HepG2 (cell line): ENCODE data around the gene CDC26. TPM values are rescaled to one million over a fixed set of nuclear protein-coding genes. Genes with fewer than 3 reads are reported as not detected.

Experiments
- AGO2 ChIP-seq: fragments of 200-400 bp; formaldehyde crosslinking; optimal IDR thresholded peaks from 2 replicates; pipeline ENCODE3; 2017; ENCODE audit warnings: mild to moderate bottlenecking, low read depth, low read length, moderate library complexity
- BHLHE40 ChIP-seq: IDR thresholded peaks from 2 replicates; pipeline ENCODE4 v1.6.1; 2011; ENCODE audit warnings: low read length, improper control_type of control experiment
- ELF3 ChIP-seq: IDR thresholded peaks from 2 replicates; pipeline ENCODE4 v1.6.1; 2016; ENCODE audit warnings: missing genetic modification reagents, missing compliant biosample characterization
- HCFC1 ChIP-seq: fragments of 150-350 bp; IDR thresholded peaks from 2 replicates; pipeline ENCODE4 v1.6.1; 2014; ENCODE audit warnings: low read depth, low read length
- HOXA7 ChIP-seq: sonication (generic); formaldehyde crosslinking; IDR thresholded peaks from 2 replicates; pipeline ENCODE4 v1.8.1; 2022; ENCODE audit warnings: mild to moderate bottlenecking, missing genetic modification reagents, moderate library complexity
- KDM3A ChIP-seq: IDR thresholded peaks from 2 replicates; pipeline ENCODE4 v1.6.1; 2018; ENCODE audit warnings: low read depth, missing compliant biosample characterization
- NCOA5 ChIP-seq: sonication (generic); formaldehyde crosslinking; IDR thresholded peaks from 2 replicates; pipeline ENCODE4 v1.4.0; 2020; ENCODE audit warnings: missing genetic modification reagents
- ONECUT2 ChIP-seq: sonication (generic); formaldehyde crosslinking; IDR thresholded peaks from 2 replicates; pipeline ENCODE4 v1.4.0; 2020; ENCODE audit warnings: missing genetic modification reagents
- RELA ChIP-seq: sonication (generic); formaldehyde crosslinking; IDR thresholded peaks from 2 replicates; pipeline ENCODE4 v1.4.0; 2020; ENCODE audit warnings: missing genetic modification reagents
- RFX1 ChIP-seq: fragments of 450-650 bp; IDR thresholded peaks from 2 replicates; pipeline ENCODE4 v1.6.1; 2017
- SP5 ChIP-seq: IDR thresholded peaks from 2 replicates; pipeline ENCODE4 v1.6.1; 2016; ENCODE audit warnings: low read depth, borderline replicate concordance
- SRSF9 ChIP-seq: fragments of 200-400 bp; formaldehyde crosslinking; IDR thresholded peaks from 2 replicates; pipeline ENCODE4 v1.6.1; 2018; ENCODE audit warnings: borderline replicate concordance, mild to moderate bottlenecking, low read depth, low read length; ENCODE audit not compliant: insufficient read depth, poor library complexity, severe bottlenecking
- TBP ChIP-seq: sonication (generic); formaldehyde crosslinking; IDR thresholded peaks from 2 replicates; pipeline ENCODE4 v1.5.0; 2020; ENCODE audit warnings: missing genetic modification reagents
- YEATS2 ChIP-seq: sonication (generic); formaldehyde crosslinking; IDR thresholded peaks from 2 replicates; pipeline ENCODE4 v1.4.0; 2020; ENCODE audit warnings: missing genetic modification reagents, borderline replicate concordance
- YEATS4 ChIP-seq: sonication (generic); formaldehyde crosslinking; IDR thresholded peaks from 2 replicates; pipeline ENCODE4 v1.4.0; 2020; ENCODE audit warnings: missing genetic modification reagents, borderline replicate concordance
- ZNF256 ChIP-seq: sonication (generic); formaldehyde crosslinking; conservative IDR thresholded peaks from 2 replicates; pipeline ENCODE4 v1.4.0; 2020; ENCODE audit warnings: missing genetic modification reagents
- ZNF558 ChIP-seq: sonication (generic); formaldehyde crosslinking; IDR thresholded peaks from 2 replicates; pipeline ENCODE4 v1.9.0; 2022; ENCODE audit warnings: mild to moderate bottlenecking, missing genetic modification reagents, borderline replicate concordance
- ZNF850 ChIP-seq: sonication (generic); formaldehyde crosslinking; conservative IDR thresholded peaks from 2 replicates; pipeline ENCODE4 v1.9.0; 2021; ENCODE audit warnings: mild to moderate bottlenecking, missing genetic modification reagents
- polyA plus RNA-seq, 8 experiments: library from polyadenylated mRNA; depleted of rRNA in 3 of 8; stranded (reverse) in 7 of 8; unstranded in 1 of 8; fragments of >200 nt; fragmentation: Illumina TruSeq in 4 of 8; extraction: Trizol in 4 of 8; gene quantifications; 2 replicates each; pipeline versions ENCODE4 v1.2.1 to v1.2.3, GENCODE V29; 2011 to 2016; ENCODE audit warnings: low read depth in 4 of 8, missing spikeins in 1 of 8, mixed read lengths in 1 of 8; ENCODE audit not compliant: insufficient read depth in 1 of 8
- total RNA-seq, 5 experiments: library from RNA; depleted of rRNA; stranded (reverse); fragments of >200 nt; fragmentation: Illumina TruSeq; extraction: Trizol; gene quantifications; 2 replicates each; pipeline ENCODE4 v1.2.3, GENCODE V29; 2016; ENCODE audit warnings: low read depth in 1 of 5
- TF ChIP-seq, protein P1 (sequence below): sonication (generic); formaldehyde crosslinking; IDR thresholded peaks from 2 replicates; pipeline ENCODE4 v1.5.0; 2020; ENCODE audit warnings: mild to moderate bottlenecking, missing genetic modification reagents, borderline replicate concordance
- TF ChIP-seq, protein P2 (sequence below): sonication (generic); formaldehyde crosslinking; IDR thresholded peaks from 2 replicates; pipeline ENCODE4 v1.5.0; 2020; ENCODE audit warnings: mild to moderate bottlenecking, missing genetic modification reagents, borderline replicate concordance

Gene CDC26
- total and polyA plus RNA-seq, 2 of the 13 experiments (the other 11 are each of a cell fraction or from before 2014, with no cell fraction given) = 26.6 to 57.9 TPM

DNA sequence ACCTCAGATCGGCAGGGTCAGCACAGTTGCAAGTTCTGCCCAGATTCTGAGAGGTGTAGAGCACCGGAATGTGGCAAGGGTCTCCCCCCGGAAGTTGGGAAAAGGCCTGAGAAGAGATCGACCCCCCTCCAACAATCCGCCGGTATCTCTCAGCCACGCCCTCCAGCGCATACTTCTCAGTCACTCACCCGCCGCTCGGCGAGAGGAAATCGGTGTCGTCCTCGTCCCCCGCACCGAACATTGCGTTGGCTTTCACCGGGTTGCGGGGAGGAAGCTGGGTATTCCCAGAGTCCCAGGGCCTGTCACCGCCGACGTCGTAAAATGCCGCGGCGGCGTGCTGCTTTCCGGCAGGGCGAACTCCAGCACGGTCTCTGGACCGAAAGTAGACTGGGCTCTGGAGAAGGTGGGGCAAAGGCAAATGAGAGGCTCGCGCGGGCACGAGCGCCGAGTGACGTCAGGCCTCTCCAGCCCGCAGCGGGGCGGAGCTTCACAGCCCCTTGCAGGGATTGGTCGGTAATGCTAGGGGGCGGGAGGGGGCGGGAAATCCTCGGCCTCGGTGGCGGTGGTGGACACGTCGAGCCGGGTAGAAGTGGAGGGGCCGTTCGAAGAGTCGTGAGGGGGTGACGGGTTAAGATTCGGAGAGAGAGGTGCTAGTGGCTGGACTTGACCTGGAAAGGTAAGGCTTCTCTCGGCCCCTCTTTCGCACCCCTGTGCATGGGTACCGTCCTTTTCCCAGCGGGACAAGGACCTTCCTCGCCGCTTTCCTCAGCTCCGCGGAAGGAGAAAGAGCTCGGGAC lies 54.2 kb downstream of the CDC26 start, which contains the start of the genes FKBP15 and SLC31A1 (continued):
- TF ChIP-seq, protein P1, sequence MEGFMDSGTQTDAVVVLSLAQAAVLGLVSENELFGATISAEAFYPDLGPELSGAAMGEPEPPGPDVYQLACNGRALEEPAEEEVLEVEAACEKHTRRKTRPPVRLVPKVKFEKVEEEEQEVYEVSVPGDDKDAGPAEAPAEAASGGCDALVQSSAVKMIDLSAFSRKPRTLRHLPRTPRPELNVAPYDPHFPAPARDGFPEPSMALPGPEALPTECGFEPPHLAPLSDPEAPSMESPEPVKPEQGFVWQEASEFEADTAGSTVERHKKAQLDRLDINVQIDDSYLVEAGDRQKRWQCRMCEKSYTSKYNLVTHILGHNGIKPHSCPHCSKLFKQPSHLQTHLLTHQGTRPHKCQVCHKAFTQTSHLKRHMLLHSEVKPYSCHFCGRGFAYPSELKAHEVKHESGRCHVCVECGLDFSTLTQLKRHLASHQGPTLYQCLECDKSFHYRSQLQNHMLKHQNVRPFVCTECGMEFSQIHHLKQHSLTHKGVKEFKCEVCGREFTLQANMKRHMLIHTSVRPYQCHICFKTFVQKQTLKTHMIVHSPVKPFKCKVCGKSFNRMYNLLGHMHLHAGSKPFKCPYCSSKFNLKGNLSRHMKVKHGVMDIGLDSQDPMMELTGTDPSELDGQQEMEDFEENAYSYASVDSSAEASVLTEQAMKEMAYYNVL (CRISPR knock-in tag) = no peak
- peak; percentile 80 for TF ChIP-seq BHLHE40
- no peak for TF ChIP-seq KDM3A (CRISPR knock-in tag)
- TF ChIP-seq YEATS2 = peak; percentile 92; the same call in 1 of the 2 replicates
- TF ChIP-seq ELF3 (CRISPR knock-in tag) = peak; percentile 87
- TF ChIP-seq, protein P2, sequence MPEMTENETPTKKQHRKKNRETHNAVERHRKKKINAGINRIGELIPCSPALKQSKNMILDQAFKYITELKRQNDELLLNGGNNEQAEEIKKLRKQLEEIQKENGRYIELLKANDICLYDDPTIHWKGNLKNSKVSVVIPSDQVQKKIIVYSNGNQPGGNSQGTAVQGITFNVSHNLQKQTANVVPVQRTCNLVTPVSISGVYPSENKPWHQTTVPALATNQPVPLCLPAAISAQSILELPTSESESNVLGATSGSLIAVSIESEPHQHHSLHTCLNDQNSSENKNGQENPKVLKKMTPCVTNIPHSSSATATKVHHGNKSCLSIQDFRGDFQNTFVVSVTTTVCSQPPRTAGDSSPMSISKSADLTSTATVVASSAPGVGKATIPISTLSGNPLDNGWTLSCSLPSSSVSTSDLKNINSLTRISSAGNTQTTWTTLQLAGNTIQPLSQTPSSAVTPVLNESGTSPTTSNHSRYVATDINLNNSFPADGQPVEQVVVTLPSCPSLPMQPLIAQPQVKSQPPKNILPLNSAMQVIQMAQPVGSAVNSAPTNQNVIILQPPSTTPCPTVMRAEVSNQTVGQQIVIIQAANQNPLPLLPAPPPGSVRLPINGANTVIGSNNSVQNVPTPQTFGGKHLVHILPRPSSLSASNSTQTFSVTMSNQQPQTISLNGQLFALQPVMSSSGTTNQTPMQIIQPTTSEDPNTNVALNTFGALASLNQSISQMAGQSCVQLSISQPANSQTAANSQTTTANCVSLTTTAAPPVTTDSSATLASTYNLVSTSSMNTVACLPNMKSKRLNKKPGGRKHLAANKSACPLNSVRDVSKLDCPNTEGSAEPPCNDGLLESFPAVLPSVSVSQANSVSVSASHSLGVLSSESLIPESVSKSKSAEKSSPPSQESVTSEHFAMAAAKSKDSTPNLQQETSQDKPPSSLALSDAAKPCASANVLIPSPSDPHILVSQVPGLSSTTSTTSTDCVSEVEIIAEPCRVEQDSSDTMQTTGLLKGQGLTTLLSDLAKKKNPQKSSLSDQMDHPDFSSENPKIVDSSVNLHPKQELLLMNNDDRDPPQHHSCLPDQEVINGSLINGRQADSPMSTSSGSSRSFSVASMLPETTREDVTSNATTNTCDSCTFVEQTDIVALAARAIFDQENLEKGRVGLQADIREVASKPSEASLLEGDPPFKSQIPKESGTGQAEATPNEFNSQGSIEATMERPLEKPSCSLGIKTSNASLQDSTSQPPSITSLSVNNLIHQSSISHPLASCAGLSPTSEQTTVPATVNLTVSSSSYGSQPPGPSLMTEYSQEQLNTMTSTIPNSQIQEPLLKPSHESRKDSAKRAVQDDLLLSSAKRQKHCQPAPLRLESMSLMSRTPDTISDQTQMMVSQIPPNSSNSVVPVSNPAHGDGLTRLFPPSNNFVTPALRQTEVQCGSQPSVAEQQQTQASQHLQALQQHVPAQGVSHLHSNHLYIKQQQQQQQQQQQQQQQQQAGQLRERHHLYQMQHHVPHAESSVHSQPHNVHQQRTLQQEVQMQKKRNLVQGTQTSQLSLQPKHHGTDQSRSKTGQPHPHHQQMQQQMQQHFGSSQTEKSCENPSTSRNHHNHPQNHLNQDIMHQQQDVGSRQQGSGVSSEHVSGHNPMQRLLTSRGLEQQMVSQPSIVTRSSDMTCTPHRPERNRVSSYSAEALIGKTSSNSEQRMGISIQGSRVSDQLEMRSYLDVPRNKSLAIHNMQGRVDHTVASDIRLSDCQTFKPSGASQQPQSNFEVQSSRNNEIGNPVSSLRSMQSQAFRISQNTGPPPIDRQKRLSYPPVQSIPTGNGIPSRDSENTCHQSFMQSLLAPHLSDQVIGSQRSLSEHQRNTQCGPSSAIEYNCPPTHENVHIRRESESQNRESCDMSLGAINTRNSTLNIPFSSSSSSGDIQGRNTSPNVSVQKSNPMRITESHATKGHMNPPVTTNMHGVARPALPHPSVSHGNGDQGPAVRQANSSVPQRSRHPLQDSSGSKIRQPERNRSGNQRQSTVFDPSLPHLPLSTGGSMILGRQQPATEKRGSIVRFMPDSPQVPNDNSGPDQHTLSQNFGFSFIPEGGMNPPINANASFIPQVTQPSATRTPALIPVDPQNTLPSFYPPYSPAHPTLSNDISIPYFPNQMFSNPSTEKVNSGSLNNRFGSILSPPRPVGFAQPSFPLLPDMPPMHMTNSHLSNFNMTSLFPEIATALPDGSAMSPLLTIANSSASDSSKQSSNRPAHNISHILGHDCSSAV (CRISPR knock-in tag) = peak; percentile 85; the same call in 1 of the 2 replicates
- no peak for TF ChIP-seq RELA (CRISPR knock-in tag)
- TF ChIP-seq ONECUT2 (CRISPR knock-in tag) = peak; percentile 34; the same call in 1 of the 2 replicates
- TF ChIP-seq YEATS4 (CRISPR knock-in tag) = peak; percentile 87
- no peak for TF ChIP-seq NCOA5
- peak; percentile 69 for TF ChIP-seq SP5
- TF ChIP-seq ZNF850 = no peak
- no peak for TF ChIP-seq RFX1
- no peak; the same call in 1 of the 2 replicates for TF ChIP-seq ZNF256 (CRISPR knock-in tag)
- no peak for TF ChIP-seq SRSF9
- no peak; the same call in 1 of the 2 replicates for TF ChIP-seq ZNF558 (CRISPR knock-in tag)
- TF ChIP-seq HOXA7 (CRISPR knock-in tag) = no peak
- no peak for TF ChIP-seq TBP (CRISPR knock-in tag)
- TF ChIP-seq AGO2 = no peak
- peak; percentile 39; the same call in 1 of the 2 replicates for TF ChIP-seq HCFC1
